Keratinocyte (primary cell): Measurements from ENCODE around the gene GBGT1.

Source experiments
- CTCF ChIP-seq, 3 experiments: IDR thresholded peaks in 1 of 3; conservative IDR thresholded peaks in 1 of 3; optimal IDR thresholded peaks in 1 of 3; 2 replicates in 2 of 3; 3 replicates in 1 of 3; pipeline versions ENCODE3 to v1.5.1; 2011; ENCODE audit warnings: low read length in 3 of 3, mild to moderate bottlenecking in 3 of 3, moderate library complexity in 2 of 3, control low read depth in 1 of 3, inconsistent platforms in 1 of 3; ENCODE audit not compliant: insufficient read depth in 2 of 3; ENCODE audit errors: extremely low read depth in 1 of 3
- EZH2 ChIP-seq: IDR thresholded peaks from one replicate; pipeline ENCODE4 v1.6.1; 2012; ENCODE audit warnings: inconsistent platforms, mild to moderate bottlenecking, low read length, moderate library complexity

DNA sequence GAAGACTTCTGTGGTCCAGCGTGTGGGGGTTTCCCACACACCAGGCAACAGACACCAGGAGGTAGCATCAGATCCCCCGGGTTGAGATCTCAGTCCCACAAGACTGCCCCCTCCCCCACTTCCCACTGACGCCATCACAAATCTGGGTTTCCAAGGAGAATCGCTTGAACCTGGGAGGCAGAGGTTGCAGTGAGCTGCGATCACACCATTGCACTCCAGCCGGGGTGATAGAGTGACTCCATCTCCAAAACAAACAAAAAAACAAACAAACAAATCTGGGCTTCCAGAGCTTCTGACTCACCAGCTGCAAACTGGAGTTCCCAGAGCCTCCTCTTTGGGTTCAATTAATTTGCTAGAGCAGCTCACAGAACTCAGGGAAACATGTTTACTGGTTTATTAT lies 4.7 kb upstream of the GBGT1 start:
- TF ChIP-seq EZH2, result no peak
- TF ChIP-seq CTCF (optimal IDR thresholded peaks at IDR 0.05 in 1 of 3, IDR thresholded peaks at IDR 0.05 in 1 of 3, conservative IDR thresholded peaks at IDR 0.05 in 1 of 3; ENCODE audit: extremely low read depth in 1 of 3, insufficient read depth in 2 of 3, low read length in 3 of 3), result no peak
